Left ventricle myocardium inferior (tissue), 1 donor: Measurements from ENCODE around the gene LILRA5. TPM values are rescaled to one million over a fixed set of nuclear protein-coding genes. Genes with fewer than 3 reads are reported as not detected.
A peak's percentile ranks its signal among the peaks of the same experiment; 100 is the strongest.
"Not testable (repeated sequence)": the region's sequence is repeated elsewhere in the genome, so short reads cannot be mapped to it uniquely, and the experiment has no call there.

Experiments
- DNase-seq: peaks from one replicate; pipeline ENCODE4 v3.0.0-alpha.2; 2020
- H3K27ac ChIP-seq: fragments of 200-600 bp; replicated peaks from 2 replicates; pipeline ENCODE4 v1.8.0; 2021
- H3K27me3 ChIP-seq: fragments of 200-600 bp; 2 replicates; pipeline ENCODE4 v1.8.0; 2021; ENCODE audit warnings: low read depth
- H3K36me3 ChIP-seq: fragments of 200-600 bp; 2 replicates; pipeline ENCODE4 v1.8.0; 2021
- H3K4me1 ChIP-seq: fragments of 200-600 bp; 2 replicates; pipeline ENCODE4 v1.8.0; 2021
- H3K4me3 ChIP-seq: fragments of 200-600 bp; 2 replicates; pipeline ENCODE4 v1.8.0; 2021; ENCODE audit warnings: mild to moderate bottlenecking, moderate library complexity
- H3K9me3 ChIP-seq: fragments of 200-600 bp; replicated peaks from 2 replicates; pipeline ENCODE4 v1.8.0; 2021
- CTCF ChIP-seq: fragments of 200-600 bp; IDR thresholded peaks from 2 replicates; pipeline ENCODE4 v1.8.0; 2021; ENCODE audit warnings: antibody characterized with exemption, mild to moderate bottlenecking, borderline replicate concordance
- intact Hi-C: fragments of 100-400 bp; cut with micrococcal nuclease; formaldehyde crosslinking; loops from one replicate; pipeline ENCODE4 v1.11.0; 2022
- total RNA-seq: library from RNA; stranded (reverse); fragmentation: NEBNext Ultra II Directional; extraction: Animal tissue kit (Norgen Biotek cat#: 25700); gene quantifications from one replicate; pipeline ENCODE4 v1.2.1, GENCODE V29; 2021
- donor health status: DM: no; HTN: yes; CAD: no; lungs with severe emphysema.

LILRA5 gene
- total RNA-seq, 1 donor from 2014 or later, result 0.66 TPM

- intact Hi-C loops, result no loop called here
- Histone ChIP-seq H3K27ac (no peak overlapping the region), H3K9me3 (no peaks in the 10 kb centered on the region), H3K27me3 (peaks cover 73% of the 10 kb centered on the region), H3K36me3 (no peaks in the 10 kb centered on the region), H3K4me1 (no peaks in the 10 kb centered on the region), H3K4me3 (no peak overlapping the region)
- no peak for DNase-seq
- no peak for TF ChIP-seq CTCF
These were observed 30.1 kb downstream of the LILRA5 start for GRCh38 chr19:54282686-54283470.

GRCh38 chr19:54281729-54282075, 31.3 kb downstream of the LILRA5 start:
- H3K9me3 ChIP-seq, H3K27ac ChIP-seq, DNase-seq, H3K4me3 ChIP-seq, H3K36me3 ChIP-seq, H3K4me1 ChIP-seq, intact Hi-C loops: not testable (repeated sequence)
- peaks cover 85% of the 10 kb centered on the region for H3K27me3 ChIP-seq

- TF ChIP-seq CTCF, result no peak
- Histone ChIP-seq H3K4me1 (no peaks in the 10 kb centered on the region), H3K27me3 (peaks cover 90% of the 10 kb centered on the region), H3K27ac (peak within 1 kb of the TSS; percentile 52), H3K4me3 (peak within 1 kb of the TSS; percentile 33), H3K36me3 (no peaks in the 10 kb centered on the region), H3K9me3 (no peaks in the 10 kb centered on the region)
- no peak for DNase-seq
- intact Hi-C loops, result no loop called here
These were observed 31.8 kb downstream of the LILRA5 start, which contains the start of gene LILRB2 for GRCh38 chr19:54281007-54281728. Gene LILRB2 (minus strand): TSS chr19:54281110. CDS start chr19:54280496, 614 bp downstream.

GRCh38 chr19:54280441-54280840, 32.5 kb downstream of the LILRA5 start:
- intact Hi-C loops, H3K4me1 ChIP-seq, H3K9me3 ChIP-seq, H3K36me3 ChIP-seq, DNase-seq: not testable (repeated sequence)
- H3K27ac ChIP-seq, result peak overlapping the region; percentile 52
- peaks cover 93% of the 10 kb centered on the region for H3K27me3 ChIP-seq
- peak overlapping the region; percentile 33 for H3K4me3 ChIP-seq

GRCh38 chr19:54280025-54280424, 32.9 kb downstream of the LILRA5 start:
- intact Hi-C loops, H3K27ac ChIP-seq, H3K9me3 ChIP-seq, H3K4me1 ChIP-seq, DNase-seq, H3K36me3 ChIP-seq: not testable (repeated sequence)
- Histone ChIP-seq H3K27me3 (peaks cover 93% of the 10 kb centered on the region), H3K4me3 (peak overlapping the region; percentile 33)

- intact Hi-C loops, result no loop called here
- Histone ChIP-seq H3K27me3 (peaks cover 89% of the 10 kb centered on the region), H3K36me3 (no peaks in the 10 kb centered on the region)
These were observed 33.5 kb downstream of the LILRA5 start for GRCh38 chr19:54279406-54279962.

GRCh38 chr19:54278571-54279195, 34.3 kb downstream of the LILRA5 start:
- H3K4me3 ChIP-seq, H3K27ac ChIP-seq, H3K4me1 ChIP-seq, DNase-seq, H3K9me3 ChIP-seq, intact Hi-C loops, H3K36me3 ChIP-seq: not testable (repeated sequence)
- peaks cover 85% of the 10 kb centered on the region for H3K27me3 ChIP-seq

More at GRCh38 chr19:54279406-54279962, 33.5 kb downstream of the LILRA5 start:
- no peak for DNase-seq
- Histone ChIP-seq H3K4me1 (no peaks in the 10 kb centered on the region), H3K4me3 (no peak overlapping the region), H3K9me3 (no peaks in the 10 kb centered on the region), H3K27ac (no peak overlapping the region)
- no peak for TF ChIP-seq CTCF

GRCh38 chr19:54278056-54278455, 34.9 kb downstream of the LILRA5 start:
- H3K27ac ChIP-seq, H3K4me3 ChIP-seq, H3K4me1 ChIP-seq, H3K9me3 ChIP-seq, intact Hi-C loops, H3K36me3 ChIP-seq, DNase-seq: not testable (repeated sequence)
- peaks cover 85% of the 10 kb centered on the region for H3K27me3 ChIP-seq

GRCh38 chr19:54277111-54277615, 35.8 kb downstream of the LILRA5 start:
- DNase-seq, intact Hi-C loops, H3K9me3 ChIP-seq, H3K36me3 ChIP-seq, H3K27ac ChIP-seq, H3K4me1 ChIP-seq, H3K4me3 ChIP-seq: not testable (repeated sequence)
- peaks cover 85% of the 10 kb centered on the region for H3K27me3 ChIP-seq
